Right ventricle myocardium inferior (tissue), 1 donor: Measurements from ENCODE around the gene SLC6A13. TPM values are rescaled to one million over a fixed set of nuclear protein-coding genes. Genes with fewer than 3 reads are reported as not detected.

Source experiments
- ATAC-seq: fragments of 200-7000 bp; cut with Tn5 transposase; one replicate; pipeline ENCODE4 v1.9.1; 2020; ENCODE audit warnings: mild to moderate bottlenecking, moderate library complexity
- DNase-seq: peaks from one replicate; pipeline ENCODE4 v3.0.0; 2021; ENCODE audit errors: missing footprints
- intact Hi-C: fragments of 100-400 bp; cut with DNase I; formaldehyde crosslinking; loops from one replicate; pipeline ENCODE4 v1.11.0; 2022
- total RNA-seq: library from RNA; stranded (reverse); fragmentation: NEBNext Ultra II Directional; extraction: Animal tissue kit (Norgen Biotek cat#: 25700); gene quantifications from one replicate; pipeline ENCODE4 v1.2.1, GENCODE V29; 2021
- donor health status: DM: no; HTN: yes; CAD: no; lungs with severe emphysema.

Gene SLC6A13
- total RNA-seq, 1 donor from 2014 or later: 3.2 TPM

- DNase-seq: no peak
- ATAC-seq: peak; percentile 71
- intact Hi-C loops: no loop called here
Observed at GRCh38 chr12:267581-268482, 5.2 kb upstream of the SLC6A13 start.

GRCh38 chr12:265096-265495 is 2.5 kb upstream of the SLC6A13 start:
- intact Hi-C loops: no loop called here
- no peak for ATAC-seq
- DNase-seq: no peak

- intact Hi-C loops: no loop called here
- ATAC-seq (no peak), DNase-seq (no peak)
Observed at GRCh38 chr12:264269-264668, 1.6 kb upstream of the SLC6A13 start.

GRCh38 chr12:263574-263973 is 938 bp upstream of the SLC6A13 start:
- intact Hi-C loops: no loop called here
- no peak for DNase-seq
- ATAC-seq: no peak

- ATAC-seq (no peak), DNase-seq (no peak)
- intact Hi-C loops: no loop called here
Observed at GRCh38 chr12:262113-262512, 523 bp downstream of the SLC6A13 start.

GRCh38 chr12:257521-258321 is 4.9 kb downstream of the SLC6A13 start:
- DNase-seq (no peak), ATAC-seq (no peak)
- intact Hi-C loops: no loop called here

GRCh38 chr12:256958-257357 is 5.7 kb downstream of the SLC6A13 start:
- ATAC-seq (no peak), DNase-seq (no peak)
- intact Hi-C loops: no loop called here

GRCh38 chr12:256225-256624 is 6.4 kb downstream of the SLC6A13 start:
- no peak for ATAC-seq
- intact Hi-C loops: no loop called here

GRCh38 chr12:254912-255311 is 7.7 kb downstream of the SLC6A13 start:
- intact Hi-C loops: no loop called here
- ATAC-seq: no peak

More at GRCh38 chr12:256225-256624, 6.4 kb downstream of the SLC6A13 start:
- no peak for DNase-seq

GRCh38 chr12:254039-254438 is 8.6 kb downstream of the SLC6A13 start:
- ATAC-seq (no peak), DNase-seq (no peak)
- intact Hi-C loops: no loop called here

More at GRCh38 chr12:254912-255311, 7.7 kb downstream of the SLC6A13 start:
- no peak for DNase-seq

GRCh38 chr12:253116-253831 is 9.4 kb downstream of the SLC6A13 start:
- intact Hi-C loops: no loop called here
- ATAC-seq (no peak), DNase-seq (no peak)

- intact Hi-C loops: no loop called here
- DNase-seq (no peak), ATAC-seq (no peak)
Observed at GRCh38 chr12:252636-253035, 10.0 kb downstream of the SLC6A13 start.

GRCh38 chr12:247271-247670 is 15.4 kb downstream of the SLC6A13 start:
- DNase-seq (no peak), ATAC-seq (no peak)
- intact Hi-C loops: no loop called here

GRCh38 chr12:243381-243780 is 19.3 kb downstream of the SLC6A13 start:
- ATAC-seq: no peak
- DNase-seq: no peak
- intact Hi-C loops: no loop called here

- DNase-seq: no peak
- ATAC-seq: no peak
Observed at GRCh38 chr12:242496-242895, 20.1 kb downstream of the SLC6A13 start.

GRCh38 chr12:241266-241665 is 21.4 kb downstream of the SLC6A13 start:
- intact Hi-C loops: no loop called here
- ATAC-seq: no peak
- no peak for DNase-seq

More at GRCh38 chr12:242496-242895, 20.1 kb downstream of the SLC6A13 start:
- intact Hi-C loops: no loop called here

- no peak for DNase-seq
- no peak for ATAC-seq
- intact Hi-C loops: no loop called here
Observed at GRCh38 chr12:240566-240965, 22.1 kb downstream of the SLC6A13 start.

- ATAC-seq: no peak
Observed at GRCh38 chr12:238736-239398, 23.8 kb downstream of the SLC6A13 start.

GRCh38 chr12:238116-238515 is 24.5 kb downstream of the SLC6A13 start:
- no peak for ATAC-seq
- no peak for DNase-seq
- intact Hi-C loops: no loop called here

More at GRCh38 chr12:238736-239398, 23.8 kb downstream of the SLC6A13 start:
- no peak for DNase-seq
- intact Hi-C loops: no loop called here
